MM.1S (cell line): Measurements from ENCODE around the gene TFR2.

Experiments used
- EZH2 ChIP-seq: fragments of 300-600 bp; sonication (generic); optimal IDR thresholded peaks from 2 replicates; pipeline ENCODE3; 2017; ENCODE audit warnings: low read depth, mild to moderate bottlenecking, antibody characterized with exemption, low read length, mixed read lengths
- EZH2phosphoT487 ChIP-seq: fragments of 300-600 bp; sonication (generic); IDR thresholded peaks from 2 replicates; pipeline ENCODE4 v1.6.1; 2018; ENCODE audit warnings: antibody characterized with exemption, low read length
- TF ChIP-seq, protein P1 (sequence below): fragments of 300-600 bp; sonication (generic); IDR thresholded peaks from 2 replicates; pipeline ENCODE4 v1.5.1; 2016; ENCODE audit warnings: antibody characterized with exemption, low read length, mixed read lengths

GRCh38 chr7:100578246-100579183, 62.8 kb downstream of the TFR2 start:
- TF ChIP-seq EZH2 (no peak), EZH2phosphoT487 (no peak)
- TF ChIP-seq, protein P1, sequence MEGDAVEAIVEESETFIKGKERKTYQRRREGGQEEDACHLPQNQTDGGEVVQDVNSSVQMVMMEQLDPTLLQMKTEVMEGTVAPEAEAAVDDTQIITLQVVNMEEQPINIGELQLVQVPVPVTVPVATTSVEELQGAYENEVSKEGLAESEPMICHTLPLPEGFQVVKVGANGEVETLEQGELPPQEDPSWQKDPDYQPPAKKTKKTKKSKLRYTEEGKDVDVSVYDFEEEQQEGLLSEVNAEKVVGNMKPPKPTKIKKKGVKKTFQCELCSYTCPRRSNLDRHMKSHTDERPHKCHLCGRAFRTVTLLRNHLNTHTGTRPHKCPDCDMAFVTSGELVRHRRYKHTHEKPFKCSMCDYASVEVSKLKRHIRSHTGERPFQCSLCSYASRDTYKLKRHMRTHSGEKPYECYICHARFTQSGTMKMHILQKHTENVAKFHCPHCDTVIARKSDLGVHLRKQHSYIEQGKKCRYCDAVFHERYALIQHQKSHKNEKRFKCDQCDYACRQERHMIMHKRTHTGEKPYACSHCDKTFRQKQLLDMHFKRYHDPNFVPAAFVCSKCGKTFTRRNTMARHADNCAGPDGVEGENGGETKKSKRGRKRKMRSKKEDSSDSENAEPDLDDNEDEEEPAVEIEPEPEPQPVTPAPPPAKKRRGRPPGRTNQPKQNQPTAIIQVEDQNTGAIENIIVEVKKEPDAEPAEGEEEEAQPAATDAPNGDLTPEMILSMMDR, result no peak
